Activated B cell treated with CpG ODN at 0.5 μM for 24 hours (primary cell): ENCODE results near the gene IPPK. TPM values are rescaled to one million over a fixed set of nuclear protein-coding genes. Genes with fewer than 3 reads are reported as not detected.

Source experiments
- ATAC-seq: fragments of 200-7000 bp; cut with Tn5 transposase; one replicate; pipeline ENCODE4 v1.10.0; 2021; ENCODE audit warnings: low read depth, mild to moderate bottlenecking, moderate library complexity
- CTCF ChIA-PET: fragments of 350-600 bp; sonication (Branson Sonifier 250); formaldehyde crosslinking; loops from one replicate; lab custom pipeline; 2021; ENCODE audit warnings: antibody characterized with exemption; lab: Charles Lee
- POLR2A ChIA-PET: fragments of 350-600 bp; sonication (Branson Sonifier 250); formaldehyde crosslinking; loops from one replicate; lab custom pipeline; 2021; ENCODE audit warnings: antibody characterized with exemption; lab: Charles Lee
- DNase-seq: peaks from one replicate; pipeline ENCODE4 v3.0.0; 2022
- H3K27ac Mint-ChIP-seq: one replicate; pipeline ENCODE4 v1.8.0; 2020; ENCODE audit warnings: mixed read lengths
- H3K27me3 Mint-ChIP-seq: one replicate; pipeline ENCODE4 v1.8.0; 2021; ENCODE audit warnings: mixed read lengths
- H3K36me3 Mint-ChIP-seq: one replicate; pipeline ENCODE4 v1.8.0; 2021; ENCODE audit warnings: low read depth, mixed read lengths
- H3K4me1 Mint-ChIP-seq: one replicate; pipeline ENCODE4 v1.8.0; 2021; ENCODE audit warnings: mixed read lengths
- H3K4me3 Mint-ChIP-seq: one replicate; pipeline ENCODE4 v1.8.0; 2020; ENCODE audit warnings: mild to moderate bottlenecking, mixed read lengths
- H3K9me3 Mint-ChIP-seq: one replicate; pipeline ENCODE4 v1.8.0; 2020; ENCODE audit warnings: mixed read lengths
- CTCF ChIP-seq: fragments of 200-600 bp; IDR thresholded peaks from one replicate; pipeline ENCODE4 v1.8.0; 2022; ENCODE audit warnings: antibody characterized with exemption, mild to moderate bottlenecking
- intact Hi-C: fragments of 100-400 bp; cut with micrococcal nuclease; formaldehyde crosslinking; loops from one replicate; pipeline ENCODE4 v1.15.1; 2024
- total RNA-seq: library from RNA; stranded (reverse); gene quantifications from 2 replicates; pipeline ENCODE4 v1.2.3, GENCODE V29; 2022

Gene IPPK
- total RNA-seq, 1 donor from 2014 or later: 9.7 TPM

GRCh38 chr9:92710368-92710767 lies 40.4 kb upstream of the IPPK start:
- Mint-ChIP-seq H3K36me3 (peaks cover 61% of the 10 kb centered on the region), H3K9me3 (no peaks in the 10 kb centered on the region), H3K4me3 (no peak overlapping the region), H3K4me1 (peaks cover 26% of the 10 kb centered on the region), H3K27ac (no peak overlapping the region), H3K27me3 (no peaks in the 10 kb centered on the region)
- DNase-seq (no peak), ATAC-seq (no peak)
- ChIA-PET POLR2A (no interaction called here), CTCF (no interaction called here)
- intact Hi-C loops: no loop called here
- TF ChIP-seq CTCF: no peak

- no peaks in the 10 kb centered on the region for H3K9me3 Mint-ChIP-seq
- DNase-seq (no peak), ATAC-seq (no peak)
- no peaks in the 10 kb centered on the region for H3K27me3 Mint-ChIP-seq
- no peak overlapping the region for H3K4me3 Mint-ChIP-seq
- no peak for TF ChIP-seq CTCF
- peaks cover 60% of the 10 kb centered on the region for H3K36me3 Mint-ChIP-seq
- CTCF ChIA-PET: no interaction called here
- intact Hi-C loops: no loop called here
- no peak overlapping the region for H3K27ac Mint-ChIP-seq
- peaks cover 26% of the 10 kb centered on the region for H3K4me1 Mint-ChIP-seq
- POLR2A ChIA-PET: no interaction called here
These were observed 40.0 kb upstream of the IPPK start for GRCh38 chr9:92709954-92710353.

DNA sequence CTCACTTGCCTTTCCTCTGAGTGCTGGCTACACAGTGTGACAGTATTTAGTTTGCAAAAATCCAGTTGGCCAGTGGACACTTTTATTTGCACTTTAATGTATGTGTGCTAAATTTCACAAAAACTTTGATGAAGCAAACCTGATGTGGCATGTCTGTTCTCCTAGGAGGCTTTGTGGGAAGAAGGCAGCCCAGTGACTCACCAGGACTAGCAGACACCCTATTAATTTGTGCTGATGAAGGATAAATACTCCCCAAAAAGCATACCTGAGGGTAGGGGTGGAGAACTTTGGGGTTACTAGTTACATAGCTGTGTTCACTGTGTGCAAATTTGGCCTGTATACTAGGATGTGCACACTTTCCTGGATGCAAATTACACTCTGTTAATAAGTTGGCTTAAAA lies 39.3 kb upstream of the IPPK start:
- peaks cover 26% of the 10 kb centered on the region for H3K4me1 Mint-ChIP-seq

DNA sequence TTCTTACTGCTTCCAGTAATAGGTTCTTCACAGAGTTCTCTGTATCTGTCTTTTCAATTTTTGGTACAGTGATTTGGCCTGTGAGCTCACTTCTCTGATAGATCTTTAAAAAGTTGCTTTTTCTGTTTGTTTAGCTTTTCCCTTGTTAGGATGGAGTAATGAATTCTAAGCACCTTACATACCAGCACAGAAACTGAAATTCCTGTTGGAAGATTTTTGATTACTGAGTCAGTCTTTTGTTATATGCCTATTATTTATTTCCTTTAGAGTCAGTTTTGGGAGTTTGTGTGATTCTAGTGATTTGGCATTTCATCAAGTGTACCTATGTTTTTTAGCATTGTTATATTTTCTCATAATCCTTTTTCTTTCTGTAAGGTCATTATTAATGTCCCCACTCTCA lies 37.6 kb upstream of the IPPK start:
- H3K9me3 Mint-ChIP-seq: no peaks in the 10 kb centered on the region
- no peak for TF ChIP-seq CTCF
- no peaks in the 10 kb centered on the region for H3K27me3 Mint-ChIP-seq
- no peak overlapping the region for H3K27ac Mint-ChIP-seq
- no peak for ATAC-seq
- peaks cover 18% of the 10 kb centered on the region for H3K4me1 Mint-ChIP-seq
- DNase-seq: no peak
- H3K36me3 Mint-ChIP-seq: peaks cover 42% of the 10 kb centered on the region
- CTCF ChIA-PET: no interaction called here
- intact Hi-C loops: no loop called here
- H3K4me3 Mint-ChIP-seq: no peak overlapping the region
- POLR2A ChIA-PET: no interaction called here

More for the DNA sequence above, 39.3 kb upstream of the IPPK start:
- H3K36me3 Mint-ChIP-seq: peaks cover 58% of the 10 kb centered on the region
- no peak overlapping the region for H3K27ac Mint-ChIP-seq
- intact Hi-C loops: no loop called here
- ChIA-PET CTCF (no interaction called here), POLR2A (interaction anchor here (1.0 kb wide), 1 partner anchor 56 kb away, joined by 3 read pairs; no protein-coding TSS in a partner anchor)
- no peaks in the 10 kb centered on the region for H3K9me3 Mint-ChIP-seq
- no peak for TF ChIP-seq CTCF
- no peaks in the 10 kb centered on the region for H3K27me3 Mint-ChIP-seq
- ATAC-seq (no peak), DNase-seq (no peak)
- H3K4me3 Mint-ChIP-seq: no peak overlapping the region

- no peak overlapping the region for H3K27ac Mint-ChIP-seq
- H3K4me3 Mint-ChIP-seq: no peak overlapping the region
- no peaks in the 10 kb centered on the region for H3K9me3 Mint-ChIP-seq
- CTCF ChIA-PET: no interaction called here
- peaks cover 33% of the 10 kb centered on the region for H3K36me3 Mint-ChIP-seq
- TF ChIP-seq CTCF: no peak
- no peaks in the 10 kb centered on the region for H3K27me3 Mint-ChIP-seq
- intact Hi-C loops: no loop called here
- POLR2A ChIA-PET: no interaction called here
- peak; percentile 58 for ATAC-seq
- H3K4me1 Mint-ChIP-seq: peaks cover 8% of the 10 kb centered on the region
- no peak for DNase-seq
These were observed 36.4 kb upstream of the IPPK start for GRCh38 chr9:92706218-92706940.
